DND-41 (cell line): ENCODE results near the gene PRODH2.

Experiments
- CTCF ChIP-seq: IDR thresholded peaks from 2 replicates; pipeline ENCODE4 v1.5.1; 2012; ENCODE audit warnings: borderline replicate concordance, low read length, moderate library complexity, mild to moderate bottlenecking; ENCODE audit not compliant: poor library complexity, severe bottlenecking; ENCODE audit errors: extremely low read depth
- EZH2 ChIP-seq: IDR thresholded peaks from 3 replicates; pipeline ENCODE4 v1.6.1; 2012; ENCODE audit warnings: borderline replicate concordance, low read depth, mild to moderate bottlenecking, moderate library complexity, low read length, inconsistent platforms; ENCODE audit not compliant: severe bottlenecking

- no peak for TF ChIP-seq CTCF
- TF ChIP-seq EZH2 = no peak
These were observed 26.1 kb downstream of the PRODH2 start for GRCh38 chr19:35786299-35787160.
